Neural cell (in vitro differentiated cells): Measurements from ENCODE around the gene GCNT4.

Experiments used
- CTCF ChIP-seq: fragments of 450-650 bp; IDR thresholded peaks from 2 replicates; pipeline ENCODE4 v1.5.1; 2014; ENCODE audit warnings: antibody characterized with exemption, mild to moderate bottlenecking, moderate library complexity; ENCODE audit not compliant: poor library complexity, severe bottlenecking
- EP300 ChIP-seq: fragments of 450-650 bp; conservative IDR thresholded peaks from 2 replicates; pipeline ENCODE4 v1.6.1; 2014; ENCODE audit warnings: antibody characterized with exemption, mild to moderate bottlenecking, moderate library complexity; ENCODE audit not compliant: poor library complexity, severe bottlenecking
- EZH2 ChIP-seq: fragments of 200-600, 300-800 bp; shearing (Covaris generic), sonication (generic); IDR thresholded peaks from 2 replicates; pipeline ENCODE4 v1.6.1; 2014; ENCODE audit warnings: antibody characterized with exemption, low read length, borderline replicate concordance, mild to moderate bottlenecking; ENCODE audit not compliant: insufficient read depth, poor library complexity, severe bottlenecking
- MXI1 ChIP-seq: fragments of 450-650 bp; conservative IDR thresholded peaks from 2 replicates; pipeline ENCODE4 v1.6.1; 2014; ENCODE audit warnings: antibody characterized with exemption, mild to moderate bottlenecking; ENCODE audit not compliant: poor library complexity, severe bottlenecking
- POLR2AphosphoS5 ChIP-seq: IDR thresholded peaks from 2 replicates; pipeline ENCODE4 v1.6.1; 2012
- REST ChIP-seq: IDR thresholded peaks from 2 replicates; pipeline ENCODE4 v1.6.1; 2012; ENCODE audit warnings: borderline replicate concordance

DNA sequence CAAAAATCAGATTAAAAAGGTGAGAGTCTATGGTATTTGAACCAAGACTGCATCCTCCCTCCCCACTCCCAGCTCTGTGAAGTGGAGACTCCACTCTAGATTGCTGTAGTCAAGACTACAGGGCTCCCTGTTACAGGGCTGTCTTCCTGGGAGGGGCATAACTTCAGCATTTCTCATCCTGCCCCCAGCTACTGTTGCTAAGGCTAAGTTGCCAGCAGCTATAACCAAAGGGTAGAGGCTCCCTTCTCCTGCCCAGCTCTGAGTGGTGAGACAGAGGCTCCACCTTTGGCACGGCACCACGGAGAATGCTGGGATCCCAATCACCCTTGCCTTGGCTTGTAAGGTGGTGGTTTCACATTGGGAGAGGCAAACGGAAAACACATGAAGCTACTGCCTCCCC lies 39.2 kb upstream of the GCNT4 start:
- TF ChIP-seq EZH2: no peak
- TF ChIP-seq CTCF: no peak
- no peak for TF ChIP-seq POLR2AphosphoS5
- TF ChIP-seq REST: no peak
- TF ChIP-seq MXI1: no peak
- TF ChIP-seq EP300: no peak
